Osteocyte (in vitro differentiated cells): ENCODE data around the gene CSTF2T. TPM values are rescaled to one million over a fixed set of nuclear protein-coding genes. Genes with fewer than 3 reads are reported as not detected.

Experiments used
- DNase-seq: peaks from one replicate; pipeline ENCODE4 v3.0.0; 2021; ENCODE audit warnings: mixed read lengths; ENCODE audit not compliant: unreplicated experiment; ENCODE audit errors: extremely low spot score
- H3K27ac Mint-ChIP-seq: one replicate; pipeline ENCODE4 v1.8.0; 2021; ENCODE audit warnings: mild to moderate bottlenecking, mixed read lengths; ENCODE audit not compliant: unreplicated experiment
- H3K27me3 Mint-ChIP-seq: one replicate; pipeline ENCODE4 v1.8.0; 2021; ENCODE audit warnings: mixed read lengths; ENCODE audit not compliant: unreplicated experiment
- H3K36me3 Mint-ChIP-seq: one replicate; pipeline ENCODE4 v1.8.0; 2021; ENCODE audit warnings: mixed read lengths; ENCODE audit not compliant: unreplicated experiment
- H3K4me1 Mint-ChIP-seq: one replicate; pipeline ENCODE4 v1.8.0; 2021; ENCODE audit warnings: mixed read lengths; ENCODE audit not compliant: unreplicated experiment
- H3K4me3 Mint-ChIP-seq: one replicate; pipeline ENCODE4 v1.8.0; 2021; ENCODE audit warnings: mild to moderate bottlenecking, moderate library complexity, mixed read lengths; ENCODE audit not compliant: unreplicated experiment
- H3K9me3 Mint-ChIP-seq: one replicate; pipeline ENCODE4 v1.8.0; 2021; ENCODE audit warnings: mixed read lengths; ENCODE audit not compliant: unreplicated experiment
- CTCF ChIP-seq: fragments of 200-600 bp; sonication (generic); IDR thresholded peaks from 2 replicates; pipeline ENCODE4 v1.5.0; 2021; ENCODE audit warnings: antibody characterized with exemption, mild to moderate bottlenecking, moderate library complexity
- total RNA-seq: library from RNA; stranded (reverse); gene quantifications from 2 replicates; pipeline ENCODE4 v1.2.1, GENCODE V29; 2021

The CSTF2T gene
- total RNA-seq, 1 donor from 2014 or later = 23.9 TPM

GRCh38 chr10:51666456-51666855 is 32.9 kb downstream of the CSTF2T start:
- H3K4me1 Mint-ChIP-seq = peaks cover 7% of the 10 kb centered on the region
- no peak overlapping the region for H3K4me3 Mint-ChIP-seq
- no peaks in the 10 kb centered on the region for H3K27me3 Mint-ChIP-seq
- no peaks in the 10 kb centered on the region for H3K36me3 Mint-ChIP-seq
- H3K9me3 Mint-ChIP-seq = no peaks in the 10 kb centered on the region
- no peak overlapping the region for H3K27ac Mint-ChIP-seq
- DNase-seq = no peak
- no peak for TF ChIP-seq CTCF

GRCh38 chr10:51663086-51663485 is 36.3 kb downstream of the CSTF2T start:
- TF ChIP-seq CTCF = no peak
- Mint-ChIP-seq H3K9me3 (no peaks in the 10 kb centered on the region), H3K27ac (no peak overlapping the region), H3K36me3 (no peaks in the 10 kb centered on the region), H3K27me3 (no peaks in the 10 kb centered on the region), H3K4me3 (no peak overlapping the region), H3K4me1 (peaks cover 6% of the 10 kb centered on the region)
- DNase-seq = no peak

GRCh38 chr10:51659344-51659743 is 40.1 kb downstream of the CSTF2T start:
- Mint-ChIP-seq H3K4me3 (no peak overlapping the region), H3K9me3 (no peaks in the 10 kb centered on the region), H3K27ac (no peak overlapping the region), H3K4me1 (no peaks in the 10 kb centered on the region), H3K27me3 (no peaks in the 10 kb centered on the region), H3K36me3 (no peaks in the 10 kb centered on the region)
- no peak for DNase-seq
- no peak for TF ChIP-seq CTCF

GRCh38 chr10:51658000-51658399 is 41.4 kb downstream of the CSTF2T start:
- no peaks in the 10 kb centered on the region for H3K36me3 Mint-ChIP-seq
- no peak for TF ChIP-seq CTCF
- no peaks in the 10 kb centered on the region for H3K27me3 Mint-ChIP-seq
- no peaks in the 10 kb centered on the region for H3K9me3 Mint-ChIP-seq
- no peak overlapping the region for H3K27ac Mint-ChIP-seq
- H3K4me1 Mint-ChIP-seq = peaks cover 8% of the 10 kb centered on the region
- no peak for DNase-seq
- no peak overlapping the region for H3K4me3 Mint-ChIP-seq

GRCh38 chr10:51656503-51656902 is 42.9 kb downstream of the CSTF2T start:
- Mint-ChIP-seq H3K4me3 (no peak overlapping the region), H3K36me3 (no peaks in the 10 kb centered on the region), H3K4me1 (peaks cover 12% of the 10 kb centered on the region), H3K27me3 (no peaks in the 10 kb centered on the region), H3K9me3 (no peaks in the 10 kb centered on the region), H3K27ac (no peak overlapping the region)
- no peak for DNase-seq
- no peak for TF ChIP-seq CTCF
